ENCODE results near the gene CCDC138. TPM values are rescaled to one million over a fixed set of nuclear protein-coding genes. Genes with fewer than 3 reads are reported as not detected.

CCDC138 gene
- total RNA-seq, 4 donors from 2014 or later: 1.9 to 4.6 (median 2.9) TPM

- no peak for TF ChIP-seq CTCF (IDR thresholded peaks at IDR 0.05; ENCODE audit: low read depth)
Observed at GRCh38 chr2:108855194-108855593, 68.6 kb downstream of the CCDC138 start.

- no peak for TF ChIP-seq CTCF (IDR thresholded peaks at IDR 0.05; ENCODE audit: low read depth)
Observed at GRCh38 chr2:108858894-108859293, 72.3 kb downstream of the CCDC138 start.

- no peak for TF ChIP-seq CTCF (IDR thresholded peaks at IDR 0.05; ENCODE audit: low read depth)
Observed at GRCh38 chr2:108866041-108866440, 79.5 kb downstream of the CCDC138 start.

GRCh38 chr2:108868911-108869310 lies 82.3 kb downstream of the CCDC138 start:
- no peak for TF ChIP-seq CTCF (IDR thresholded peaks at IDR 0.05; ENCODE audit: low read depth)

GRCh38 chr2:108869542-108869941 lies 83.0 kb downstream of the CCDC138 start:
- no peak for TF ChIP-seq CTCF (IDR thresholded peaks at IDR 0.05; ENCODE audit: low read depth)

GRCh38 chr2:108870069-108870644 lies 83.6 kb downstream of the CCDC138 start:
- no peak for TF ChIP-seq CTCF (IDR thresholded peaks at IDR 0.05; ENCODE audit: low read depth)

GRCh38 chr2:108877506-108877905 lies 90.9 kb downstream of the CCDC138 start:
- no peak for TF ChIP-seq CTCF (IDR thresholded peaks at IDR 0.05; ENCODE audit: low read depth)

Data from subcutaneous adipose tissue (tissue), 4 donors.